Measurements from ENCODE around the gene PSMB8. TPM values are rescaled to one million over a fixed set of nuclear protein-coding genes. Genes with fewer than 3 reads are reported as not detected.
"Not testable (repeated sequence)": the region's sequence is repeated elsewhere in the genome, so short reads cannot be mapped to it uniquely, and the experiment has no call there.

PSMB8 gene
- total RNA-seq, 1 donor from 2014 or later = 358 TPM

GRCh38 chr6:32873947-32874346 lies 30.1 kb upstream of the PSMB8 start:
- DNase-seq (ENCODE audit: low spot score); H3K4me1 Mint-ChIP-seq (ENCODE audit: low read depth); H3K9me3 Mint-ChIP-seq; H3K36me3 Mint-ChIP-seq (ENCODE audit: low read depth); H3K4me3 Mint-ChIP-seq; intact Hi-C loops (cut with micrococcal nuclease); H3K27ac Mint-ChIP-seq; H3K27me3 Mint-ChIP-seq (ENCODE audit: insufficient read depth): not testable (repeated sequence)

GRCh38 chr6:32868257-32868788 lies 24.5 kb upstream of the PSMB8 start:
- peak; percentile 75 for DNase-seq (ENCODE audit: low spot score)
- Mint-ChIP-seq H3K4me3 (no peak overlapping the region), H3K36me3 (ENCODE audit: low read depth) (peaks cover 9% of the 10 kb centered on the region), H3K27ac (no peak overlapping the region), H3K27me3 (ENCODE audit: insufficient read depth) (peaks cover 1% of the 10 kb centered on the region), H3K4me1 (ENCODE audit: low read depth) (peaks cover 36% of the 10 kb centered on the region), H3K9me3 (no peaks in the 10 kb centered on the region)
- intact Hi-C loops (cut with micrococcal nuclease) = loop anchor here (1.0 kb wide), 6 partner anchors 14 to 455 kb away; partner anchors contain the start of genes PSMB8, PSMB9 and TAP2

- Mint-ChIP-seq H3K9me3 (no peaks in the 10 kb centered on the region), H3K27ac (peak overlapping the region; percentile 85), H3K4me1 (ENCODE audit: low read depth) (peaks cover 36% of the 10 kb centered on the region), H3K27me3 (ENCODE audit: insufficient read depth) (peaks cover 1% of the 10 kb centered on the region), H3K4me3 (peak overlapping the region; percentile 30), H3K36me3 (ENCODE audit: low read depth) (peaks cover 14% of the 10 kb centered on the region)
- intact Hi-C loops (cut with micrococcal nuclease) = loop anchor here (1.0 kb wide), 6 partner anchors 13 to 454 kb away; partner anchors contain the start of genes PSMB8, PSMB9 and TAP2
- DNase-seq (ENCODE audit: low spot score) = no peak
Observed at GRCh38 chr6:32867554-32868256, 23.9 kb upstream of the PSMB8 start.

- Mint-ChIP-seq H3K4me1 (ENCODE audit: low read depth) (peaks cover 36% of the 10 kb centered on the region), H3K36me3 (ENCODE audit: low read depth) (peaks cover 14% of the 10 kb centered on the region), H3K27ac (peak overlapping the region; percentile 85), H3K4me3 (peak overlapping the region; percentile 30), H3K9me3 (no peaks in the 10 kb centered on the region), H3K27me3 (ENCODE audit: insufficient read depth) (peaks cover 1% of the 10 kb centered on the region)
- DNase-seq (ENCODE audit: low spot score) = no peak
- intact Hi-C loops (cut with micrococcal nuclease) = no loop called here
Observed at GRCh38 chr6:32867022-32867477, 23.2 kb upstream of the PSMB8 start.

GRCh38 chr6:32865724-32866443 lies 22.0 kb upstream of the PSMB8 start:
- no peak for DNase-seq (ENCODE audit: low spot score)

GRCh38 chr6:32862725-32863124 lies 18.9 kb upstream of the PSMB8 start:
- H3K27me3 Mint-ChIP-seq (ENCODE audit: insufficient read depth) = no peaks in the 10 kb centered on the region
- no peak overlapping the region for H3K27ac Mint-ChIP-seq
- no peak for DNase-seq (ENCODE audit: low spot score)
- intact Hi-C loops (cut with micrococcal nuclease) = no loop called here
- no peaks in the 10 kb centered on the region for H3K9me3 Mint-ChIP-seq
- H3K36me3 Mint-ChIP-seq (ENCODE audit: low read depth) = peaks cover 48% of the 10 kb centered on the region
- H3K4me1 Mint-ChIP-seq (ENCODE audit: low read depth) = peaks cover 58% of the 10 kb centered on the region
- H3K4me3 Mint-ChIP-seq = no peak overlapping the region

More at GRCh38 chr6:32865724-32866443, 22.0 kb upstream of the PSMB8 start:
- Mint-ChIP-seq H3K36me3 (ENCODE audit: low read depth) (peaks cover 22% of the 10 kb centered on the region), H3K27ac (peak overlapping the region; percentile 61), H3K27me3 (ENCODE audit: insufficient read depth) (peaks cover 1% of the 10 kb centered on the region), H3K4me3 (no peak overlapping the region), H3K4me1 (ENCODE audit: low read depth) (peaks cover 38% of the 10 kb centered on the region), H3K9me3 (no peaks in the 10 kb centered on the region)
- intact Hi-C loops (cut with micrococcal nuclease) = no loop called here

- Mint-ChIP-seq H3K27ac (peak overlapping the region; percentile 19), H3K27me3 (ENCODE audit: insufficient read depth) (no peaks in the 10 kb centered on the region), H3K36me3 (ENCODE audit: low read depth) (peaks cover 64% of the 10 kb centered on the region), H3K4me3 (no peak overlapping the region), H3K4me1 (ENCODE audit: low read depth) (peaks cover 55% of the 10 kb centered on the region), H3K9me3 (no peaks in the 10 kb centered on the region)
- DNase-seq (ENCODE audit: low spot score) = no peak
- intact Hi-C loops (cut with micrococcal nuclease) = no loop called here
Observed at GRCh38 chr6:32860674-32861073, 16.8 kb upstream of the PSMB8 start.

GRCh38 chr6:32858194-32858593 lies 14.3 kb upstream of the PSMB8 start:
- DNase-seq (ENCODE audit: low spot score) = no peak

GRCh38 chr6:32857156-32857891 lies 13.5 kb upstream of the PSMB8 start:
- peak overlapping the region; percentile 31 for H3K27ac Mint-ChIP-seq
- H3K27me3 Mint-ChIP-seq (ENCODE audit: insufficient read depth) = no peaks in the 10 kb centered on the region
- peaks cover 70% of the 10 kb centered on the region for H3K36me3 Mint-ChIP-seq (ENCODE audit: low read depth)
- DNase-seq (ENCODE audit: low spot score) = no peak
- H3K9me3 Mint-ChIP-seq = no peaks in the 10 kb centered on the region
- H3K4me1 Mint-ChIP-seq (ENCODE audit: low read depth) = peaks cover 58% of the 10 kb centered on the region
- intact Hi-C loops (cut with micrococcal nuclease) = loop anchor here (10.0 kb wide), 1 partner anchor 1043 kb away; the partner anchor contains the start of genes HSPA1A and HSPA1L
- H3K4me3 Mint-ChIP-seq = peak overlapping the region; percentile 40

More at GRCh38 chr6:32858194-32858593, 14.3 kb upstream of the PSMB8 start:
- H3K4me3 Mint-ChIP-seq = no peak overlapping the region
- H3K36me3 Mint-ChIP-seq (ENCODE audit: low read depth) = peaks cover 68% of the 10 kb centered on the region
- no peaks in the 10 kb centered on the region for H3K27me3 Mint-ChIP-seq (ENCODE audit: insufficient read depth)
- no peaks in the 10 kb centered on the region for H3K9me3 Mint-ChIP-seq
- H3K27ac Mint-ChIP-seq = peak overlapping the region; percentile 53
- peaks cover 57% of the 10 kb centered on the region for H3K4me1 Mint-ChIP-seq (ENCODE audit: low read depth)
- intact Hi-C loops (cut with micrococcal nuclease) = loop anchor here (10.0 kb wide), 1 partner anchor 1043 kb away; the partner anchor contains the start of genes HSPA1A and HSPA1L

- peaks cover 75% of the 10 kb centered on the region for H3K36me3 Mint-ChIP-seq (ENCODE audit: low read depth)
- H3K27me3 Mint-ChIP-seq (ENCODE audit: insufficient read depth) = no peaks in the 10 kb centered on the region
- peaks cover 70% of the 10 kb centered on the region for H3K4me1 Mint-ChIP-seq (ENCODE audit: low read depth)
- H3K27ac Mint-ChIP-seq = peak overlapping the region; percentile 99
- no peak for DNase-seq (ENCODE audit: low spot score)
- no peaks in the 10 kb centered on the region for H3K9me3 Mint-ChIP-seq
- H3K4me3 Mint-ChIP-seq = peak overlapping the region; percentile 98
- intact Hi-C loops (cut with micrococcal nuclease) = loop anchor here (10.0 kb wide), 1 partner anchor 1041 kb away; the partner anchor contains the start of genes HSPA1A and HSPA1L
Observed at GRCh38 chr6:32855467-32856174, 11.8 kb upstream of the PSMB8 start.

- intact Hi-C loops (cut with micrococcal nuclease) = loop anchor here (1.0 to 10.0 kb wide), 8 partner anchors 14 to 1282 kb away; partner anchors contain the start of genes AGPAT1, HLA-DQB1, HSPA1A and HSPA1L
- Mint-ChIP-seq H3K4me1 (ENCODE audit: low read depth) (peaks cover 74% of the 10 kb centered on the region), H3K4me3 (peak overlapping the region; percentile 98), H3K9me3 (no peaks in the 10 kb centered on the region), H3K27ac (peak overlapping the region; percentile 99), H3K27me3 (ENCODE audit: insufficient read depth) (no peaks in the 10 kb centered on the region), H3K36me3 (ENCODE audit: low read depth) (peaks cover 80% of the 10 kb centered on the region)
- DNase-seq (ENCODE audit: low spot score) = peak; percentile 67
Observed at GRCh38 chr6:32854376-32855178, 10.7 kb upstream of the PSMB8 start.
